GM19324 (cell line): ENCODE results near the gene ANK3.

Experiments used
- ATAC-seq: cut with Tn5 transposase; IDR thresholded peaks from one replicate; pipeline ENCODE4 v1.9.1; 2021; ENCODE audit warnings: mild to moderate bottlenecking, moderate library complexity; ENCODE audit not compliant: unreplicated experiment, low FRiP score

ANK3 gene

DNA sequence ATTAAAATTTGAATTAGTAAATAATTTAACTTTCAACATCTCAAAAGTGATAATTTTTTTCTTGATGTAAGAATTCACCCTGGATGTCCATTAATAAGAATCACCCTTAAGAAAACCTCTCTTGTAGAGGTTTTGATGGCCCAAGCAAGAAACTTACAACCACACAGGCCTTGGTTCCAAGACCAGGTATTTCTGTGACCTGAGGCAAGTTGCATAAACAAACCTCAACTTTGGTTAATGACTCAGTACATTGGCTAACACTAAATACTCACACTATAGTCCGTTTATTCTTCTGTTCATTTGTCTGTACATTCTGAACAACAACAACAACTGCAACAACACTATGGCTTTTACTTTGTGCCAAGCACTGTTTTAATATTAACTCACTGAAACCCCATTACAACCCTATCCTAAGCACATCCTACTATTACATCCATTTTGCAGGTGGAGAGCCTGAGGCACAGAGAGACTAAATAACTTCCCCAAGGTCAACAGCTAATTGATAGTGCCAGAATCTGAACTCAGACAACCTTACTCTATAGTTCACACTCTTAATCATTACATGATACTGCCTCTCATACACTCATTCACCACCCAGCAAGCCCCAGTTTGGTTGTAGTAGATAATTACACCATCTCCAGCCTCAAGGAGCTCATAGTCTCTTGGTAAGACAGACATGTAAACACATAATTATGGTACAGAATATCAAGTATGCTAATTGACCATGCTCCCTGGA lies 6.6 kb downstream of the ANK3 start:
- no peak for ATAC-seq

DNA sequence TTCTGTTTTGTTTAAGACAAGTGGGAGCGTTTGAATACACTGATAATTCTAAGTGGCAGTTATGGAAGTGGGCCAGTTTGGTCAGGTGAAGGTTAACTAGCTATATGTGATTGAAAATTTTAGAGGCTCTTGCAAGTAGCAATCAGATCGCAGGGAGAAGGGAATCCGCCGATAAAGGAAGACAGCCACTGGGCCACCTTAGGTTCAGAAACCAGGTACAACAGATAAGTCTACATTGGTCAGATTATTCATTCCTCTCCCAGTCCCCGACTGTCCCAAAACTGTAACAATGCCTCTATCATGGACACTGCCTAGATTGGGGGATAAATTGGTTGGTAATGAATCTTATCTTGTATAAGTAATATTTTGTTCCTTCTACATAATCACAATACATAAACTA lies 8.9 kb downstream of the ANK3 start:
- no peak for ATAC-seq

DNA sequence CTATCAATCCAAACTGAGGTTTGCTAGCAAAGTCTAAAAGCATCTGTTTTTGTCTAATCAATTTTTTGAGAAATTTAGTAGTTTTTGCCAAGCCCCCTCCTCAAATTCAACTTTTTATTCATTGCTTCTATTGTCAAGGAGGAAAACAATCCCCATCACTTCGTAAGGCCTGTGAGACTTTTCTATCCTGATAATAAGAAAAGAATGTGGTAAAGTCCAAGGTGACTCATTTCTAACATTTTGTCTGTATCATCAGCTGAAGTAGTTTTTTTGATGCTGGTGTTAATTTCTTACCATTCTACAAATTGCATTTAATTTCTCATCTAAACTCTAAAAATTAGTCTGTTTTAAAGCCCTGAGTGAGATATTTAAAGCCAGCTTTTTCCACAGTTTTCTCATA lies 11.7 kb downstream of the ANK3 start:
- ATAC-seq, result no peak

DNA sequence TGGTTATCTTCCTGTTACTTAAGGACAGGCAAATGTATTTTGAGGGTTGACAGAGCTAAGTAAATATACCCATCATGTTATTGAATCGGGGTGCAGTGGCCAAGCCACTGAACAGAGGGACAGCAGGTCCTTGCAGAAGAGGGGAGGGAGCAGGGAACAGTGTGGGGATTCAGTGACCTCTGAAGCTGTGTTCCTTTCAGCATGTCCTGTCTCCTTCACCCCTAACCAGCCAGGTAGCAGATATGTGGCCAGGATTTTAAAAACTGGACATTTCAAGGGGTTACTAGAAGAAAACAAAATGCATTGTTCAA lies 12.7 kb downstream of the ANK3 start:
- ATAC-seq, result no peak

DNA sequence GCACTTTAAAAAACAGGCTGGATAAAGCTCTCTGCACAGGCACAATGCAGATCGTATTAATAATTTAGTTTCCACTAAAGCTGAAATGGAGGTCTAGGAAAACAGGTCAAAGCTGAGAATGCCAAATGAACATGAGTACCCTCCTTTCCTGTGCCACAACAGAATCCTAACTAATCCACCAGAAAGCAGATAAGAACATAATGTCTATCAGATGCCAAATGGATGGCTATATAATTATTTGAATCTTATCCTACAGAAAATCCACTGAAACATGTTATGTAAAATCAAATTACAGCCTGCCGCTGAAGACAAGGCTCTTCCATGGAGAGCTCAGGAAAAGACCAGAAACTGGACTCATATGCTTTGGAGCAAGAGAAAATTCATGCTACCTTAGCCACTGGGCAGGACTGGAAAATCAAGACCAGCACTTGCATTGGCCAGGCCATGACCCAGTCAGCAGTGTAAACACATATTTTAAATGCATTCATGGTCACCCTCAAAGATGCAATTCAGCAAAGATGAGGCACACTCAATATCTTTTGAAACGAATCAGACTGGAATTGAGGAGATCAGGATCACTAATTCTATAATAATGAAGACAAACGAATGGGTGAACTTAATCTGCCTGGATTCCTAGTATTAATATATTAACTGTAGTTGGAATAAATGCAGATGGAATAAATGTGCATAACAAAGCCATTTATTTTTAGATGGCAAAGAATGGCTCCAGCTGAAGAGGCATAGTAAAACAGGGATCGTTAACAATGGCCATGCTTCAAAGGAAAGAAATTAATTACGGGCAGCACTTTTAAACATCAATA lies 13.2 kb downstream of the ANK3 start:
- ATAC-seq, result no peak

DNA sequence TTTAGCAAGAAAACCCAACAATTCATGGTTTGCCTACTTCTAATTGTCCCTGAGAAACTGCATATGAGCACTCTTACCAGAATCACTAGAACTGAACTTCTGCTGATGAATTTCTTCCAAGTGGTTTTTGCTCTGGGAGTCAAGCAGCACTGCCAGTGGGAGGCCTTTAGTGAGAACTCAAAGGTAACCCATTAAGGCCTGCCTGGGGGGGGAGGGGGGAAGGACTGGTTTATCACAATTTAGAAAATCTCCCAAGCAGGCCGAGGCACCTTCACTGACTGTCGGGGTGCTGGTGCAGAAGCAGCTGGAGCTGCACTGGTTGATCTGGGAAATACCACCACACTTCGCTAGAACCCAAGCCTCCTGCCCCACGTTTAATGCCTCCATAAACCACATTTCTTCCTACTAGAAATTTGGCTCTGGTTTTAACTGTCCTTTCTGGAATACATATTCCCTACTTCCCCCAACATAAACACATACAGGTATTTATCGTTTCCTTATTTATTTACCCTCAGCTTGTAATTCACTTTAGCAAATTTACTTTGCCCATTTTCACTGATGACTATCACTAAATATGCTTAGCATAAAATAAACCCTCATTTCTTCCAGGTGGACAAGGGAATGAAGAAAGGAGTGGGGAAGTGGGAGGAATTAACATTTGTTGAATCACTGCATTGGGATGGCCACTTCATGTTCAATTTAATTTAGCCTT lies 14.2 kb downstream of the ANK3 start:
- no peak for ATAC-seq

DNA sequence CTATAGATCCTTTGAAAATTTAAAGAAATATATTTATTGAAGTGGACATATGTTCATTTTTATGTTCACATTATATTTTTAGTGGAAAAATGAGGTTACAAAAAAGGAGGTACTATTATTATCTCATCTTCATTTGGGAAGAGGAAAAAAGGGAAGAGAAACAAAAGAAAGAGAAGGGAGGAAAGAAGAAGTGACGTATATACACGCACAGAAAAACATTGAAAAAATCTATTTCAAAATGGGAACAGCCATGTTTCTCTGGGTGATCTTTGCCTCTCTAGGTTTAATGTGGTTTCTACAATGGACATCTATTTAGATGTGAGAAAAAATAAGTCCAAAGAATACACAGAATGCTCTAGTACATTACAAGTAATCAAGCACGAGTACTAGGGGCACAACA lies 14.8 kb downstream of the ANK3 start:
- no peak for ATAC-seq

DNA sequence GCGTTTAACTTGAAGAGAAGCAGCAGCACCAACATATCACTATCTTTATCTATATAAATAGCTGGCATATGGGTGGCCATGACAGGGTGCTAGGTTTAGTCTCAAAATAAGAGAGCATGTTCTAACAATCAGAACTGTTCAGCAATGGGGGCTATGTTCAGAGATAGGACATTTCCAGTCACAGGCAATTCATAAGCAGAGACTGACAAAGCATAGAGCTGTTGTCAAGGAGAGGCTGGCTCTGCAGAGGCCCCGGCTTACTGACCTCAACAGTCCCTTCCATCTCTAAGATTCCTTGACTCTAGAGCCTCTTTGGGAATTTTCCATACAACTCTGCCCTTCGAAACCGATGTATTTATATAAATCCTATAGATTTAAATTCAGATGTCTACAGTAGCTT lies 17.2 kb downstream of the ANK3 start:
- no peak for ATAC-seq

DNA sequence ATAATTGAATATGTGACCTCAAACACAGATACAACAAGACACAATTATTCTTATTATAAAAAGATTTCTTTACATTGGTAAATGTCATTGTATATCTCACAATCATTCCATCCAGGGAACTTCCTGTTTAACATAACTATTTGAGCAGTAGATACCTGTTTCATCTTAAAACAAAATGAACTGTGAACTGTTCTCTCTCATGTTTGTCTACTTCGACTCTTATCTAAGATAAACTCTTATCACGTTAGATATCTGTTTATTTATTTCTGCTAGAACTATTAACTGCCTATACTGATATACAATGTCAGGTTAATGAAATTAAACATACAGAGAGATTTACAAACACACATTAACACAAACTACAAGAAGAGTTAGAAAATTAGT lies 20.1 kb downstream of the ANK3 start:
- no peak for ATAC-seq

DNA sequence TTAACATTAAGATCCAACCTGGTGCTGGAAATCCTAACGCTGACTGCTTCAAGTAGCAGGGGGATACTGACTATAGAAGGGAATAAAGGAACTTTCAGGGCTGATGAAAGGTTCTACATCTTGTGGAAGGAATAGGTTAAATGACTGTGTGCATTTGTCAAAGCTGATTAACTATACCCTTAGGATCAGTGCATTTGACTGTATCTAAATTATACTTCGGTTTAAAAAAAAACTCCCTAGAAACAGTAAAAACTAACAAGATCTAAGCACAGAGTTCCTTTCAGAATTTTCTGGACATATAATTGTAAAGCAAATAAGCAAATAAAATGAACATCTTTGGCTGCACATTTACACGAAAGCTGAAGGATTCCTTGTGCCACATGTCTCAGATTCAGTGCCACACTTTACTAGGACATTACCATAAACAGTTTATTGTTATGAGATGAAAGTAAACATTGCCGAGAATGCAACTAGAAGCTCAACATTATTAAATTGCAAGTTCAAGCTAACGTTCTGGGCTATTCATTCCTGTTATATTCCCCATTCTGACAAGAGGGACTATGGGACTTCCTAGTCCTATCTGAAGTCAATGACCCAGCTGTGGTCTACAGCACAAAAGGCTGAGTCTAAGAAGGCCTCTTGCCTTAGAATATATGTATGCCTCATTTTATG lies 20.7 kb downstream of the ANK3 start:
- ATAC-seq, result no peak

DNA sequence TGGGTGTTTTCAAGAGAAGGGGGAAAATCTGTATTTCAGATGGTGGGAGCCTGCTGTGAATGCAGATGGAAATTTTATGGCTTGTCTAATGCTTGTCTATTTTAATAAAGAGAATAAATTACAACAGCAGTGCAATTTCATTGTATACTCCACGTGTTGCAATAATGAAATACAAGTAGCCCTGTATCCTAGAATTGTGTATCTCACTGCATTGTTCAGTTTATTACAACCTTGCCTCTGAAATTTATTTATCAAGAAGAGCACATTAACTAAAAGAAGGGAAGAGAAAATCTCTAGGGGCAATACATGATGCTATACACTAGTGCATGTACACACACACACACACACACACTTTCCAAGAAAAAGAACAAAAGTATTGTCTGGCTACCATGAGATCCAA lies 21.8 kb downstream of the ANK3 start:
- ATAC-seq, result no peak

DNA sequence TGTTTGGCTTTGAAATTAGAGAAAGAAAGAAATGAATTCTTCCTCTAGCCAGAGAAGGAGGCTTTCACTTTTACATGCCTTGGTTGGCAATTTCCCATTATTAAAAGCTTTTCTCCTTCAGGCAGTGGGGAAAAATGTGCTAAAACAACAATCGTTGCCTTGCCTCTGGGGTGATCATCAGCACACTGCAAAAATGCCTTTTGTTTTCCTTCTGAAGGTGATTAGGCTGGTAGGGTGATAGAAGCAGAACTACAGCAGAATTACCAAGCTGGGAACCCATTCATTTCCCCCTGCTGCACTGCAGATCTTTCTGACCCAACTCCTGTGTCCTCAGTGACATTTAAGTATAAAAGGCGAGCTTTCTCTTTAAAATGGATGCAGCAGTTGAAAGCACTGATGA lies 22.2 kb downstream of the ANK3 start:
- ATAC-seq, result no peak

DNA sequence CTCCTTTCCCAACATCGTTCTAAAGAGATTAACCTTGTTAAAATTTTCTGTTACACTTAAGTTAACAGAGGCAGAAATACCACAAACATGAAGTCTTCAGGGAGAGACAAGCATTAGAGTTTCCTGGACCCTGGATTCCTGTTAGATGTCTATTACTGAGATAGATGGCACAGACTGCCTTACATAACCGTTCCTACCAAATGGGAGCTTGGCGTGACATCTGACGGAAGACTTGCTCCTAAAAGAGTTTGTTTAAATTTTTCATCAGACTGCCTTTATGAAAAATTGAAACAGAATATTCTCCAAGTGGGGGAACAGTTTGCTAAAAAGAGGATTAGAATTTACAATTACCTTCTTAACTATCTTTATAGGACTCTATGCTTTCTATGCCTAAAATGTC lies 22.7 kb downstream of the ANK3 start:
- no peak for ATAC-seq

DNA sequence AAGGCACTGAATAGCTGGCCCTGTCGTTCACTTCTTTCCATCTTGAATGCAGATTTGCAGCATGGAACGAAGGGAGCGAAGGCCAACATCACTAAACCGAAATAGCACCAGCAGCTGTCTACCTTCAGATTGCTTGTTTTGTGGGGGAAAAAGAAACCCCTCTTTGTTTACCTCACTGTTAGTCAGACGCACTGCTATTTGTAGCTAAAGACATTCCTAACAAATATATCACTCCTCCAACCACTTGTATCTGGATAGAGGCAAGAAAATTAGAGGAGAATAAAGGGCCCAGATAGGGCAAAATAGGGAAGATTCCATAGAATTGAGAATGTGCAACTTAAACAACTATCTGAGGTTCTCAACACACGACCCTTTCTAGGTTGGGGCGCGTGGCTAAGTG lies 26.5 kb downstream of the ANK3 start:
- no peak for ATAC-seq

DNA sequence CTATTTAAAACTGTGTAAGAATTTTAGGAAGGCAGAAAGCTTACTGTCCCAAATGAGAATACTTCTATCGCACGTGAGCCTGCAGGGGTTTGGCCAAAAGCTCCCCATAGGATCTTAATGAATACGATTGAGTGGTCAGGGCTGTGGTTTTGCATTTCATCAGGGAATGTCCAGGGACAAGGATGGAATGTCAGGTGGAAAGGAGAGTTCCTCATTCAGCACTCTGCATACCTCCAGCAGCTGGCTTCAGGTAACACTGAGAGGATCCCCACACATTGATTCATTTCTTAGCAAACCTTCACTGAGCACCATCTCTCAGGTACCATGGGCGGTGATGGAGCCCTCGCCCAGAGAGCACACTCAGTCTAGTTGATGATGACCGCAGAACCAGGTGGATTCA lies 27.2 kb downstream of the ANK3 start:
- ATAC-seq, result no peak

DNA sequence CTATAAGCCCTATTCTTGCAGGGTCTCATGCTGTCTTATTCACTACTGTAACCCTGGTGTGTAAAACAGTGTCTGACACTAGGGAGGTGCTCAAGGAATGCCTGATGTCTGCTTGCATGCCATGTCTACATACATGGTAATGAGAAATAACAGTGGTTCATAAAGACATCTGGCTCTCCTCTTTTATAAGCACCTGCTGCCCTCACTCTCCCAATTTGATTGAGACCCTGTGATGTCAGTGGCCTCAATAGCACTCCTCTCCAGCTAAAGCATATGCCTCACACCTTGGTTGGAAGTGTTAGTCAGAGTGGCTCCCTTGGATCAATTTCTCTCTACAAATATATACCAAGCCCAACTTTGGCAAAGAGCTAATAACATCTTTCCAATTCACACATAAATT lies 30.6 kb downstream of the ANK3 start:
- ATAC-seq, result no peak

DNA sequence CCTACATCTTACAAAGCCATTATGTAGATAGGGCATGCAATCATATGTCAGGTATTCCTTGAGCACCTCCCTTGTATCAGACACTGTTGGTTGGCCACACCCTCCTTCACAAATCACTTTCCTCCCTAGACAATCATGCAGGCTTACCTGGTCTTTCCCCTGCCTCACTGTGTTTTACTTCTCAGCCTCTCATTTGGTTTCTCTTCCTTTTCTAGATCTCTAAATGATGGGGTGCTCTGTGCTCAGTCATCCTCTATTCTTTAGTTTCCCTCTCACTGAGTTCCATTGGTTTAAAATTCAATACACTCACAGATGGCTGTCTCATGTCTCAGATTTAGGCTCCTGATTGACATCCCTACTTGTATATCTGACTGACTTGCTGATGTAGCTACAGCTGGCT lies 31.4 kb downstream of the ANK3 start:
- peak; percentile 89 for ATAC-seq

DNA sequence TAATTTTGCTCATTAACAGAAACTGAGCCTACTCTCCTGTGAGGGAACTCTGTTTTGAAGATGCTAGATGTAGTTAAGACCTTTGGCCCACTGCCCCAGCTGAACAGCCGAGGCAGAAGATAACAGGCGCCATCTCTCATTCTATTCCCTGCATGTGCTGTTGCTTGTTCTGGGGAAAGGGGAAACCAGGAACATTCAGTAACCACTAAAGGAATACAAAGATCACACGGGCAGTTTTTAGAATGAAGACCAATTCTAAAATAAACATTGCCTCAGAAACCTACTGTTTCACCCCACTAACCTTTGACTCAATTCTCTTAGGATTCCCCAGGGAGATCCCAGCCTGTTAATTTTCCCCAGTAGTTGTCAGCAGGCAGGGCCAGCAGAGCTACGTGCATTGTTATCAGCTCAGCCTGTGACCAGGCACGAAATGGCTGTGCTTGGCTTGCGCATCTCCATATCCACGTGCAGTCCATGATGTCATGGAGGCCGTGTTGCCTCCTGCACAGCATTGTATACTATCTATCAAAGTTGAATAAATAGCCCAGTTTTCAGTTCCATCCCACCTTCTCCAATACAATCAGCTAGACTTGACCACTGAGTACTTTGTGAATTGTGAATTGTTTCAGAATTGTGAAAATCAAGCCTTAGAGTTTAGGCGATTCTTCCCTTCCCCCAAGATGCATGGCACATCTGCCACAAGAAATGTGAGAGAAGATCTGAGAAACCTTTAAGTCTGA lies 36.0 kb downstream of the ANK3 start:
- ATAC-seq, result no peak

DNA sequence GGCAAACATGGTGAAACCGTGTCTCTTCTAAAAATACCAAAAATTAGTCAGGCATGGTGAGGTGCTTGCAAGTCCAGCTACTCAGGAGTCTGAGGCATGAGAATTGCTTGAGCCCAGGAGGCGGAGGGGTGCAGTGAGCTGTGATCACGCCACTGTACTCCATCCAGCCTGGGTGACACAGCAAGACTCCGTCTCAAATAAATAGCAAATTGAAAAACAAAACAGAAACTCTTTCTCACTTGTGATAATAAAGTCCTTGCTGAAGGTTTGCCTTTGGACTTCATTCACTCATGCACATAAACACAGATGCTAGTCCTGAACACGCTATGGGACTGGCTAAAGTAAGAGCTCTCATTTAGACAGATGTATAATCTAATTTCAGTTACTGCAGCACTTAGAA lies 37.6 kb downstream of the ANK3 start:
- ATAC-seq, result peak; percentile 62

DNA sequence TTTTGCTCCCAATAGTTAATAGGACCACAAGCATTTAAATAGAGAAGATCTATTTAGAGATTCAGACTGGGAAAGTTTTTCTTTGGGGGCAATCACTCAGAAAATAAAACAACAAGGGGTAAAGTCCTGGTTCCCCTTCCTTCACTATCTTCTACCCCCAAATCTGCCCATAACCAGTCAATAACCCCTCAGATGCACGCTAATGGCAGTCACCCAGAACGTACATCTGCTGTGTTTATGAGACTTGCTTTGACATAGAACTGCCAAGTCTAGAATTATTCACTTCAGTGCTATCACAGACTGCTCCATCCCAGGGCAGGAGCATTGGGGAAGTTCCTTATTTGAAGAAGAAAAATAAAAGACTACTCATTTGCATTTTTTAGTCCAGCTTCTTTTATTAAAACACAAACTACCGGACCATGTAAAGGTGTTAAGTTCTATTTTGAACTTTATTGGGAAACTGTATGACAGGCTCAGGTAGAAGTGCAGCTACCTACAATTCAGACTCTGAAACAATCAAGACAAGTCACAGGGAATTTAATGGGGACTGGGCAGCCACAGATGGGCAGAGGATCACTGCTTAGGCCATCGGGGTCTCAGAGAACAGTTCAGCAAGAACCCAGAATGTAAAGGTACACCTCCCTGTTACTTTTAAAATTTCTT lies 38.4 kb downstream of the ANK3 start:
- ATAC-seq, result peak; percentile 46
